Ishikawa (cell line): ENCODE results near the gene POU2F2.

Source experiments
- CEBPB ChIP-seq: IDR thresholded peaks from 2 replicates; pipeline ENCODE4 v1.6.1; 2012
- CREB1 ChIP-seq: IDR thresholded peaks from 2 replicates; pipeline ENCODE4 v1.6.1; 2012; ENCODE audit warnings: low read depth
- EGR1 ChIP-seq: IDR thresholded peaks from 2 replicates; pipeline ENCODE4 v1.6.1; 2012
- EP300 ChIP-seq: IDR thresholded peaks from 2 replicates; pipeline ENCODE4 v1.6.1; 2012; ENCODE audit warnings: borderline replicate concordance
- FOXM1 ChIP-seq: IDR thresholded peaks from 2 replicates; pipeline ENCODE4 v1.6.1; 2012; ENCODE audit warnings: low read depth, borderline replicate concordance
- MAX ChIP-seq: IDR thresholded peaks from 2 replicates; pipeline ENCODE4 v1.6.1; 2012
- NFIC ChIP-seq: IDR thresholded peaks from 2 replicates; pipeline ENCODE4 v1.6.1; 2012
- RAD21 ChIP-seq: IDR thresholded peaks from 2 replicates; pipeline ENCODE4 v1.6.1; 2012; ENCODE audit warnings: low read depth
- REST ChIP-seq: IDR thresholded peaks from 2 replicates; pipeline ENCODE4 v1.6.1; 2012; ENCODE audit warnings: low read depth, mild to moderate bottlenecking
- TAF1 ChIP-seq: IDR thresholded peaks from 2 replicates; pipeline ENCODE4 v1.6.1; 2012; ENCODE audit warnings: low read depth, mild to moderate bottlenecking
- TCF12 ChIP-seq: IDR thresholded peaks from 2 replicates; pipeline ENCODE4 v1.6.1; 2012; ENCODE audit warnings: low read depth
- TEAD4 ChIP-seq: IDR thresholded peaks from 2 replicates; pipeline ENCODE4 v1.6.1; 2012
- USF1 ChIP-seq: IDR thresholded peaks from 2 replicates; pipeline ENCODE4 v1.6.1; 2012
- YY1 ChIP-seq: IDR thresholded peaks from 2 replicates; pipeline ENCODE4 v1.6.1; 2012; ENCODE audit warnings: low read depth
- ZBTB7A ChIP-seq: IDR thresholded peaks from 2 replicates; pipeline ENCODE4 v1.6.1; 2012; ENCODE audit warnings: low read depth

The POU2F2 gene

GRCh38 chr19:42114412-42114811, 17.8 kb downstream of the POU2F2 start:
- TF ChIP-seq CEBPB (no peak), ZBTB7A (no peak), EP300 (no peak), TAF1 (no peak), EGR1 (no peak), TCF12 (no peak), REST (no peak), YY1 (no peak)

- TF ChIP-seq RAD21 (no peak), REST (no peak), CEBPB (no peak), TEAD4 (no peak), USF1 (no peak), TCF12 (no peak), EP300 (no peak), NFIC (no peak), TAF1 (no peak), YY1 (no peak), CREB1 (no peak), ZBTB7A (no peak), FOXM1 (no peak)
Observed at GRCh38 chr19:42113641-42114348, 18.5 kb downstream of the POU2F2 start.

- no peak for TF ChIP-seq YY1
- no peak for TF ChIP-seq USF1
- no peak for TF ChIP-seq RAD21
- TF ChIP-seq CREB1, result no peak
- no peak for TF ChIP-seq TEAD4
- no peak for TF ChIP-seq ZBTB7A
- TF ChIP-seq NFIC, result no peak
- no peak for TF ChIP-seq TCF12
- no peak for TF ChIP-seq EGR1
- TF ChIP-seq TAF1, result no peak
Observed at GRCh38 chr19:42111811-42112210, 20.4 kb downstream of the POU2F2 start.

GRCh38 chr19:42111384-42111783, 20.9 kb downstream of the POU2F2 start:
- TF ChIP-seq EP300, result no peak
- no peak for TF ChIP-seq TEAD4
- TF ChIP-seq EGR1, result no peak
- TF ChIP-seq TCF12, result no peak
- TF ChIP-seq REST, result no peak
- no peak for TF ChIP-seq MAX
- no peak for TF ChIP-seq USF1
